Measurements from ENCODE around the gene SERPINE2.

DNA sequence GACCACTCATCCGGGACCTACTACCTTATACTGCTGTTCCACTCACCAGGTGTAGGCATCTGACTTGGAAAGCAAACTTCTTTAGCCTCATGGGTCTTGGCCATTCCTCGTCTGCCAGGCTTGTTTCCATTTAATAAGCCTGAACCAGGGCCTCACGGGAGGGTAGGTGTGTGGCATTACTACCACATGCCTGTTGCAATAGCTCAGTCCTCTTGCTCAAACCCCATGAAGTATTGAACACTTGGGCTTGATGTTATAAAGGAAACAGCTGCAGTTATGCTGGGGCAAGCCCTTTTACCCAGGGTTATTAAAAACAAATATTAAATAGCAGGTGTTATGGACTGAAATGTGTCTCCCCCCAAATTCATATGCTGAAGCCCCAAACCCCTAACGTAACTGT is 60.6 kb downstream of the SERPINE2 start:
- no peak for TF ChIP-seq POLR2AphosphoS5 (IDR thresholded peaks at IDR 0.05; ENCODE audit: low read depth, low read length)
- no peak for TF ChIP-seq TAF1 (IDR thresholded peaks at IDR 0.05; ENCODE audit: borderline replicate concordance, low read depth, low read length)
- no peak for TF ChIP-seq POLR2A (IDR thresholded peaks at IDR 0.05; ENCODE audit: low read depth, low read length)
